ENCODE data around the gene GUCY1A2. TPM values are rescaled to one million over a fixed set of nuclear protein-coding genes. Genes with fewer than 3 reads are reported as not detected.

GUCY1A2 gene
- total RNA-seq, 2 experiments from 2014 or later, result not detected

- Mint-ChIP-seq H3K9me3 (peaks cover 12% of the 10 kb centered on the region), H3K27me3 (no peaks in the 10 kb centered on the region), H3K27ac (no peak overlapping the region), H3K4me1 (ENCODE audit: low read depth) (no peaks in the 10 kb centered on the region), H3K4me3 (no peak overlapping the region), H3K36me3 (ENCODE audit: low read depth) (no peaks in the 10 kb centered on the region)
- TF ChIP-seq CTCF (IDR thresholded peaks at IDR 0.05), result no peak
- DNase-seq (no peak), ATAC-seq (ENCODE audit: poor library complexity) (no peak)
- Histone ChIP-seq H3K27me3 (ENCODE audit: control insufficient read depth in 1 of 2, insufficient read depth in 2 of 2, low read length in 2 of 2) (no peaks in the 10 kb centered on the region), H3K4me1 (ENCODE audit: insufficient read depth, low read length) (no peaks in the 10 kb centered on the region), H3K4me3 (ENCODE audit: low read length) (no peak overlapping the region), H3K9me3 (ENCODE audit: control insufficient read depth in 1 of 2, insufficient read depth in 1 of 2, low read length in 2 of 2) (peaks cover 0 to 3% of the 10 kb centered on the region in 2 experiments), H3K36me3 (ENCODE audit: insufficient read depth, low read length) (no peaks in the 10 kb centered on the region), H3K27ac (ENCODE audit: low read depth in 1 of 2, low read length in 2 of 2) (no peak overlapping the region)
- intact Hi-C loops (cut with DNase I, micrococcal nuclease), result no loop called here
- ChIA-PET CTCF (no interaction called here), POLR2A (no interaction called here)
Observed at GRCh38 chr11:106745941-106746340, 272.3 kb downstream of the GUCY1A2 start.

DNA sequence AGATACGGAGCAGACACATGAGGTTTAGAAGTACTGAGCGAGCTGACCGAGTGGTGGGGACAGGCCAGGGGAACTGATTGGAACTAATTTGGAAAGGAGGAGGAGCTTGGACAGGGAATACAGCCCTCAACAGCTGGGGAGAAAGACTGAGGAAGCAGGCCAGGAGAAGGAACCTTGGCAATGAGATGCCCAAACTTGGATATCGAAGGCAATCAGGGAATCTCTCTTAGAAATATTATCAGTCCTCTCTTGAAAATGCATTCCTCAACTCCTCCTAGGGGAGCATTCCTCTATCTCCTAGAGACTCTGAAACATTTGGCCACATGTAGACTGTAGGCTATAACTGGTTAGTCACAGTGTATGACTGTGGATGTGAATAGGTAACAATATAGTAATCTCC lies 284.6 kb downstream of the GUCY1A2 start:
- Histone ChIP-seq H3K36me3 (ENCODE audit: insufficient read depth, low read length) (no peaks in the 10 kb centered on the region), H3K4me1 (ENCODE audit: insufficient read depth, low read length) (no peaks in the 10 kb centered on the region), H3K9me3 (ENCODE audit: control insufficient read depth in 1 of 2, insufficient read depth in 1 of 2, low read length in 2 of 2) (no peaks in the 10 kb centered on the region), H3K27me3 (ENCODE audit: control insufficient read depth in 1 of 2, insufficient read depth in 2 of 2, low read length in 2 of 2) (no peaks in the 10 kb centered on the region), H3K27ac (ENCODE audit: low read depth in 1 of 2, low read length in 2 of 2) (no peak overlapping the region), H3K4me3 (ENCODE audit: low read length) (no peak overlapping the region)
- CTCF ChIA-PET, result no interaction called here
- ATAC-seq (ENCODE audit: poor library complexity) (no peak), DNase-seq (no peak)
- Mint-ChIP-seq H3K27me3 (no peaks in the 10 kb centered on the region), H3K4me3 (no peak overlapping the region), H3K27ac (no peak overlapping the region), H3K9me3 (peaks cover 13% of the 10 kb centered on the region), H3K4me1 (ENCODE audit: low read depth) (no peaks in the 10 kb centered on the region), H3K36me3 (ENCODE audit: low read depth) (no peaks in the 10 kb centered on the region)
- TF ChIP-seq CTCF (IDR thresholded peaks at IDR 0.05), result no peak
- POLR2A ChIA-PET, result no interaction called here
- intact Hi-C loops (cut with DNase I, micrococcal nuclease), result no loop called here

DNA sequence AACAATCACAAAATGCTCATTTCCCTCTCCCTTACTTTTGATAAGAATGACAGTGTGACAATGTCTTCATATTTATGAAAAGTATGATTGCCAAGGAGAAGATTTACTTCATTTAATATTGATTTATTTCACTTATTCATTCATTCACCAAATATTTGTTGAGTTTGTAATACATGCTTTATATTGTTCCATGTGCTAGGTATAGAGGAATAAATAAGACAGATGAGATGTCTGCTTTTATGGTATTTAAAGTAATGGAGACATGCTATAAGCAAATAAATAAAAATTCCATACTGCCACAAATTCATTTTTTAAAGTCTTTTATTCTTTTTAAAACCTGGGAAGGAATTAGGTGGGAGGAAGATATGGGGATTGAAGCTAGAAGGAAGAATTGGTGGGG lies 289.4 kb downstream of the GUCY1A2 start:
- Histone ChIP-seq H3K27ac (ENCODE audit: low read depth in 1 of 2, low read length in 2 of 2) (no peak overlapping the region), H3K4me1 (ENCODE audit: insufficient read depth, low read length) (no peaks in the 10 kb centered on the region), H3K36me3 (ENCODE audit: insufficient read depth, low read length) (no peaks in the 10 kb centered on the region), H3K27me3 (ENCODE audit: control insufficient read depth in 1 of 2, insufficient read depth in 2 of 2, low read length in 2 of 2) (no peaks in the 10 kb centered on the region), H3K4me3 (ENCODE audit: low read length) (no peak overlapping the region), H3K9me3 (ENCODE audit: control insufficient read depth in 1 of 2, insufficient read depth in 1 of 2, low read length in 2 of 2) (peaks cover 0 to 5% of the 10 kb centered on the region in 2 experiments)
- intact Hi-C loops (cut with DNase I, micrococcal nuclease), result no loop called here
- Mint-ChIP-seq H3K27me3 (no peaks in the 10 kb centered on the region), H3K4me3 (no peak overlapping the region), H3K4me1 (ENCODE audit: low read depth) (no peaks in the 10 kb centered on the region), H3K36me3 (ENCODE audit: low read depth) (no peaks in the 10 kb centered on the region), H3K9me3 (peaks cover 7% of the 10 kb centered on the region), H3K27ac (no peak overlapping the region)
- DNase-seq (no peak), ATAC-seq (ENCODE audit: poor library complexity) (no peak)
- TF ChIP-seq CTCF (IDR thresholded peaks at IDR 0.05), result no peak
- ChIA-PET POLR2A (no interaction called here), CTCF (no interaction called here)
